GM19467 (cell line): ENCODE data around the gene NALF2.

Source experiments
- ATAC-seq: cut with Tn5 transposase; IDR thresholded peaks from one replicate; pipeline ENCODE4 v1.9.1; 2021; ENCODE audit warnings: mild to moderate bottlenecking, moderate library complexity; ENCODE audit not compliant: unreplicated experiment

The NALF2 gene

DNA sequence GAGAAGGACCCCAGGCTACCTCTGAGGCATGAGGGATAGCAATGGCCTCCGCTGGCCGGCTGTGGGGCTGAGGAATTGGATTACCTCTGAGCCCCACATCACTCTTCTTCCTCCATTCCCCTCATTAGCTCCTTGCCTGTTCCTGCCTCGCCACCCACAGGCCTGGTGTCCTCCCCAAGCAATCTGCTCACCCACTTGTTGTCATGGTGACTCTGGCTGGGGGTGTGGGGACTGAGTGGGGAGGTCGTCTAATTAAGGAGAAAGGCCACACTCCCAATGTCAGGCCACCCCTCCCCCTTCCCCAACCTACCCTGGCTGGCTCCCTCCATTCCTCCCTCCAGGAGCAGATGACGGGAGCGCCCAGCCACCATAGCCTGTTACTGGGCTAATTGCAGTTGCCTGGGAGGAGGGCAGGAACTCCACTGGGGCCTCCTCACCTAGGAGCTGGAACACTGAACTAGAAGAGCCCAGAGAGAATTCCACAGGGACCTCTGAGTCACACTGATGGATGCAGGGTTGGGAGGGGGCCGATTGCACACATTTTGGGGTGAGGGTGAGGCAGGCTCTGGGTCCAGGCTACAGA, 20.7 kb downstream of the NALF2 start:
- no peak for ATAC-seq

DNA sequence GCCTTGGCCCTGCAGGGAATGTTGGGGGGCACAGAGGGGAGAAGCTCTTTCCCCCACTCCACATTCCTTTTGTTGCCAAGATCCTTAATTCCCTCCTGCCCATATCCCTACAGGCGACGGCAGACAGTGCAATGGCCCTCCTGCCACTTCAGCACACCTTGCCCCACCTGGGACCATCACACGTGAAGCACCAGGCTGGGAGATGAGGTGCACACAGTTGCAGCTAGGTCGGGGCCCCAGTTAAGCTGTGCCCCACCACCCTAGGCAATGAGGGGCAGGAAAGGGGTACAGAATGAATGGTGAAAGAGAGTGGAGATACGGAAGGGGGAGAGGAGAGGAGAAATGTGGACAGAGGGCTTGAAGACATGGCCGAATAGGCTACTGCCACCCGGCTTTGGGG, 26.2 kb downstream of the NALF2 start:
- ATAC-seq: no peak

DNA sequence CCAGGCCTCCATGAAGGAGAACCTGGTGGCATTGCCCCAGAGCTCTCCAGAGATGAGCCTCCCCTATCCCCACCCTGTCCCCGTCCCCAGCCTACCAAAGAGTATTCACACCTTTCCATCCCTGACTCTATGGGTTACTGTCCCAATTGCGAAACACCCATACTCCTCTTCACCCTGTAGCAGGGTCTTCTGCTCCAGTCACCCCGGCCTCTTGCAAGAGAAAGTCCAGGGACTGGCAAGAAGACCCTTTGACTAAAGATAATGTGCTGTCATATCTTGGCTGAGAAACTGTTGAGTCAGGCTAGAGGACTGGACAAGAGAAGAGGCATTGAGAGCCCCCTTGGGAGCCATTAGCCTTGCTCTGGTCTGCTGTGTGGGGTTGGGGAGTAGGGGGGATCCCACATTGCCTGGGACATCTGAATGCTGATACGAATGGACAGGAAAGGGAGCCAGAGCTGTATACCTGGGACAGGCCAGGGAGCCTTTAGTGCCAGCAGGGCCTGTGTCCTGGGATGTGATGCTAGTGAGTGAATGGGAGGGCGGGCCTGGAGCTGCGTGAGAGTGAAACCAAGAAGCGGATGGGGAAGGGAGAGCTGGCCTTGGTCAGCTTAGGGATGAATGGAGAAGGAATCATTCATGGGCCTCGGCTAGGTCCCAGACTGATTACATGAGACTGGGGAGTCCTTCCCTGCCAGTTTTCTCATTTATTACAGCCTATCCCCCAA, 27.1 kb downstream of the NALF2 start:
- no peak for ATAC-seq

DNA sequence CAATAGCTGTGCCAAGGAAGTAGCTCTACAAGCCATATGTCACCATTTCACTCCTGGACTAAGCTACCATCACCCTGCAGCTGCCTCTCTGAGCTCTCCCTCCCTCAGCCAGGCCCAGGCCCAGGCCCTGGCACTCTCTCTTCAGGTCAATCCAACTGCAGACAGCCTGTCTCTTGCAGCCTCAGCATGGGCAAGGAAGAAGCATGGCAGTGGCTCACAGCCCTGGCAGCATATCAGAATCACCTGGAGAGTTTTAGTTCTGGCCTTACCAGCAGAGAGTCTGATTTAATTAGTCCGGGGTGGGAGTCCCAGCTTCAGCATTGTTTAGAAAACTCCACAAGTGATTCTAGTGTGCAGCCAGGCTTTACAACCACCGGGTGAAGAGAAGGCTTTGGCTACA, 31.5 kb downstream of the NALF2 start:
- no peak for ATAC-seq

DNA sequence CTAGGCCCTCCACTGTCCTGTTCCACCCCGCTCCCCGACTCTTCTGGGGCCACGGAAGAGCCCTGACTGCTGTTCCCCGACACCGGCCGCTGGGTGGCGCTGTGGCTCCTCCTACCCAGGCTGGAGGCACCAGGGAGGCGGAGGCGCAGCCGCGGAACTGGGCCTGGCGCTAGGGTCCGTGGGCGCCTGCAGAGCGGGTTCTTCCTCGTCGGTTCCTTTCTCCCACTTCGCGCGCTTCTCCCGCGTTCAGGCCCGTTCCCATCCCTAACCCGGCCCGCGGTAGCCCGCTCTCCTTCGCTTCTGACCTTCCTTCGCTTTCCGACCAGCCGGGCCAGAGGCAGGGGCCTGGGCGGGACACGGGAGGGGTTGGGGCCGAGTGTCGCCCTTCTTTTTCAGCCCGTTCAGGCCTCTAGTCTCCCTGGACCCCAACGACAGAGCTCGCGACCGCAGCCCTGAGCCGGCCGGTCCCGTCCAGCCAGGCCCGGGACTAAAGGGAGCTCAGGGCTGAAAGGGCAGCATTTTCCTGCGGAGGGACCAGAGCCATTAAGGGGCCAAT, 34.3 kb downstream of the NALF2 start:
- peak; percentile 77 for ATAC-seq

DNA sequence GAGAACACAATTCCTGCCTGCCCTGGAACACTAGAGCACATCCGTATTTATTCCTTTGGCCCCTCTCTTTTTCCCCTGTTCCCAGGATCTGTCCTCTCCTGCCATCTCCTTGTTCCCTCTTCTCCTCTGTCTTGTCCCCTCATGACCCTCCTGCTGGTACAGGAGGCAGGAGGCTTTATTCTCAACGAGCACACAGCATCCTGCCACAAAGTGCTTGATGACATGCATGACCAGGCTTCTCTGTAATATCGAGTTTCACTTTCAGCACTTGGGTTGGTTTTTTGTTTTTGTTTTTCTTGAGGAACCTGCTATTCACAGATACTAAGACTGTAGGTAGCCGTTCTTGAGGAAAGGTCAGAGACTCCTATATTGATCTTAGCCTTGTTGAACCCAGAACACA, 35.3 kb downstream of the NALF2 start:
- ATAC-seq: no peak

DNA sequence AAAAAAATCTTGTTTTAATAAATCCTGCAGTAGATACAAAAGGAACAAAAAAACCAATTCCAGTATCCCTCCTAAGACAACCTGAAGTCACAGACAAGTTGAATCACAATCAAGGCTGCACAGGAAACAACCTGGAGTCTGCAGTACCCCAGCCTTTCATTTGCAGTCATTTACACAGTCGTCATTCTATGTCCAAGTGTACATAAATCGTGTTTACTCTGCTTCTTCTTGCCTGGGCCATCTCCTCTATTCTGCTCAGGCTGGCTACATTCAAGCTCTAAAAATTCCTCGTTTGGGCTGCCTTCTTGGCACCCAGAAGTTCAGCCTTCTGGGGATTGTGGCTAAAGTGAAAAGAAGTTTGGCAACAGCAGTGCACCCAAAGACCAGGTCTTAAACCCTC, 37.8 kb downstream of the NALF2 start:
- no peak for ATAC-seq

DNA sequence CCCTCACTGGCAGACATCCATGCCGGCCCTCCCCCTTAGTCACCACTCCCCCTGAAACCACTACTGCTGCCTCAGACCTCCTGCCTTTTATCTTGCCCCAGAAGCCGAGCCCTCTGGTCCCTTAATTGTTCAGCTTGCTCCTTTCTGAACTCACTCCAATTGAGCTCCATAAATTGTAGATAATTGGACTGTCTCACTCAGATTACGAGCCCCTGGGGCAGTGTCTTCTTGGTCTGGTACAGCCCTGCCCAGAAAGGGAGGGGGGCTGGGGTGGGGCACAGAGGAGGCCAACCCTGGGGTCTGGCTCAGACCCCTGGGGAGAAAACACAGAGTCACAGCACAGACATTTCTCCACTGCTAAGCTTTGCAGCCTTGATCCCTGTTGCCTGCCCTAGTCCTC, 39.4 kb downstream of the NALF2 start:
- ATAC-seq: no peak

DNA sequence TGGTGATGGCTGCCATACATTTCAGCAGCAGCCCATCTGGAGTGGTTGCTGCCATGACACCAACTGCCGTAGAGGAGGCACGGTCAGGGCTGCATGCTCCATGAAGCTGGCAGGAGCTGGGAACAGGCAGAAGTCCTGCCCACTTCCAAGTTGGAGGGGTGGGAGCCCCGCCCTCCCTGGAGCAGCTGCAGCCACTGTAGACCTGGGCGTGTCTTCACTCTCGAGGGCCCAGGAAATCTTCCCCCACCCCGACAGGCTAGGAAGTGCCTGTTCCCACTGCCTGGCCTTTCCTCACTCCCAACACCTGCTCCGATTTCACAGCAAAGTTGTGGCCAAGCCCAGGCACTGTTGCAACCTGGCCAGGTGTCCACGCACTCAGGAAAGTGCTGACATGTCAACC, 42.3 kb downstream of the NALF2 start:
- no peak for ATAC-seq

DNA sequence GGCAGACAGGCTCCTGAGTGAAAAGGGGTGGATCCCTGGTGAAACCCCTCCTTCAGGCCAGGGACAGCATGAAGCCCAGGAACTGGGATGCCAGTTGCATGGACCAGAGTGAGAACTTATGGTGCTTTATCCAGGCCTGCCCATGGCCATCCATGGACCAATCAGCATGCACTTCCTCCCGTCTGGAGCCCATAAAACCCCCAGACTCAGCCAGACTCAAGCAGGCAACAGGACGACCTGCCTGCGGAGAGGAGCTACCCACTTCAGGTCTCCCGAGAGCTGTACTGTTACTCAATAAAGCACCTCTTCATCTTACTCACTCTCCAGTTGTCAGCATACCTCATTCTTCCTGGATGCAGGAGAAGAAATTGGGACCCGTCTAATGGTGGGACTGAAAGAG, 42.9 kb downstream of the NALF2 start:
- ATAC-seq: no peak

DNA sequence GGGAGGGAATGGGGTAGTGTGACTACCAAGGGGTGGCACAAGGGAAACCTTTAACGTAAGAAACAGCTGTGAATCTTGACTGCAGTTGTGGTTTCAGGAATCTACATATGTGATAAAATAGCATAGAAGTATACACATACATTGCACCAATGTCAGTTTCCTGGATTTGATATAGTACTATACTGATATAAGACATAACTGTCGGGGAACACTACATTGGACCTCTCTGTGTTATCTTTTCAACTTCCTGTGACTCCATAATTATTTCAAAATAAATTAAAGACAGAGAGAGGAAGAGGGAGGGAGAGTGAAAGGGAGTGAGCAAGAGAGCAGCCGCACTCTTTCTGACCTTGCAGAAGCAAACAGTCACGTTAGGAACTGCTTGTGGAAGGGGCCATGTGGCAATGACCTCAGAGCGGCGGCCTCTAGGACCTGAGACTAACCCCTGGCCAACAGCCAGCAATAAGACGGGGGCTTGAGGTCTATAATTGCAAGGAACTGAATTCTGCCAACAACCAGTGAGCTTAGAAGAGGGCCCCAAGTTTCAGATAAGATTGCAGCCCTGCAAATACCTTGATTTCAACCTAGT, 47.4 kb downstream of the NALF2 start:
- no peak for ATAC-seq

DNA sequence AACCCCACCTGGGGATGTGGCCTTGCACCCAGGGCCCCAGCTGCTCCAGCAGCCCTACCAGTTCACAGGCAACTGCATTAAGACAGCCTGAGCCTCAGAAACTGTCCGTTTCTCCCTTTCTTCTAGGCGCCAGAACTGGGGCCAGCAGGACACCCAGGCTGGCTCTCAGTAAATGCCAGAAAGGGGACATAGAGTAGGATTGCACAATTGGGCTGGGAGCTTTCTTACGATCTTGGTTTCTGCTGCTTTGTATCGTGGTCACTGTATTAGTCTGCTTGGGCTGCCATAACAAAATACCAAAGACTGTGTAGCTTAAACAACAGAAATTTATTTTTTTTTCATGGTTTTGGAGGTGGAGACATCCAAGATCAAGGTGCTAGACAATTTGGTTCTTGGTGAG, 48.4 kb downstream of the NALF2 start:
- no peak for ATAC-seq
